ENCODE data around the gene PHACTR1. TPM values are rescaled to one million over a fixed set of nuclear protein-coding genes. Genes with fewer than 3 reads are reported as not detected.

Gene PHACTR1
- total RNA-seq, 1 donor from 2014 or later = 50.7 TPM

DNA sequence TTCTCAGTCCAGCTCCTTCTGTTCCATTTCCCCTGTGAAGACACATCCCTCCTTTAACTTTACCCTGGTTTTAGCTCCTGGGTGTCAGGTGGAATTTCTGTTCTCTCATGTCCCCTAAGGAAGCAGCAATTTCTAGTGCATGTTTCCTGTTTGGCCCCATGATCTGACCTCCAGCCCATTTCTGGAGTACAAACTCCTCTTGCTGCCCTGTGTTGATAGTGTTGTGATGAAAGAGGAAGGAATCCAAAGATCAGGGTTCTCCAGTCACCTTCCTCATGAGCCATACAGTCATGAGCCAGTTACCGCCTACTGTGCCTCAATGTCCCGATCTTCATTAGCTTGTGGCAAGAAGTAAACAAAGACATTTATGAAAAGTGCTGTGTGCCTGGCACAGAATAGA is 97.4 kb downstream of the PHACTR1 start:
- peaks cover 2% of the 10 kb centered on the region for H3K27me3 Mint-ChIP-seq (ENCODE audit: unreplicated experiment)
- peaks cover 15% of the 10 kb centered on the region for H3K4me1 Mint-ChIP-seq (ENCODE audit: low read depth, unreplicated experiment)
- H3K9me3 Mint-ChIP-seq (ENCODE audit: unreplicated experiment) = no peaks in the 10 kb centered on the region
- DNase-seq = no peak
- no peaks in the 10 kb centered on the region for H3K36me3 Mint-ChIP-seq (ENCODE audit: unreplicated experiment)
- no peak overlapping the region for H3K4me3 Mint-ChIP-seq (ENCODE audit: unreplicated experiment)
- TF ChIP-seq, protein P1, sequence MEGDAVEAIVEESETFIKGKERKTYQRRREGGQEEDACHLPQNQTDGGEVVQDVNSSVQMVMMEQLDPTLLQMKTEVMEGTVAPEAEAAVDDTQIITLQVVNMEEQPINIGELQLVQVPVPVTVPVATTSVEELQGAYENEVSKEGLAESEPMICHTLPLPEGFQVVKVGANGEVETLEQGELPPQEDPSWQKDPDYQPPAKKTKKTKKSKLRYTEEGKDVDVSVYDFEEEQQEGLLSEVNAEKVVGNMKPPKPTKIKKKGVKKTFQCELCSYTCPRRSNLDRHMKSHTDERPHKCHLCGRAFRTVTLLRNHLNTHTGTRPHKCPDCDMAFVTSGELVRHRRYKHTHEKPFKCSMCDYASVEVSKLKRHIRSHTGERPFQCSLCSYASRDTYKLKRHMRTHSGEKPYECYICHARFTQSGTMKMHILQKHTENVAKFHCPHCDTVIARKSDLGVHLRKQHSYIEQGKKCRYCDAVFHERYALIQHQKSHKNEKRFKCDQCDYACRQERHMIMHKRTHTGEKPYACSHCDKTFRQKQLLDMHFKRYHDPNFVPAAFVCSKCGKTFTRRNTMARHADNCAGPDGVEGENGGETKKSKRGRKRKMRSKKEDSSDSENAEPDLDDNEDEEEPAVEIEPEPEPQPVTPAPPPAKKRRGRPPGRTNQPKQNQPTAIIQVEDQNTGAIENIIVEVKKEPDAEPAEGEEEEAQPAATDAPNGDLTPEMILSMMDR (IDR thresholded peaks at IDR 0.05; ENCODE audit: partially characterized antibody, unreplicated experiment) = no peak
- H3K27ac Mint-ChIP-seq (ENCODE audit: unreplicated experiment) = no peak overlapping the region

DNA sequence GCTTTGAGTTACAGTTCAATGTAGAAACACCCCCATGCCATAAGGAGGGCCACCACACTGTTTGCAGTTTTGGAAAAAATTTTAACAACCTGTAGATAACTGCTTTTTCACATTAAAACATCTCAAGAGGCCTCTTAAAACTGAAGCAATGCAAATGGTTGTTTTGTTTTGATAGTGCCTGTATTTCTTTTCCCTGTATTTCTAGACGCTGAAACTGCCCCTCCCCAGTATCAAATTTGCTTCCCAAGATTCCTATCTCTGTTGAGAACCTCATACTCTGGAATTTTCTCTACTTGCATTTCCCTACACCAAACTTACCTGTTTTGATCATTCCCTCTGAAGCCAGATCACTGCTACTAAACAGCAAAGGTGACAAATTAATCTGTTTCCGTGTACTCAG is 98.5 kb downstream of the PHACTR1 start:
- DNase-seq = no peak
- Mint-ChIP-seq H3K4me1 (ENCODE audit: low read depth, unreplicated experiment) (peaks cover 15% of the 10 kb centered on the region), H3K9me3 (ENCODE audit: unreplicated experiment) (no peaks in the 10 kb centered on the region), H3K36me3 (ENCODE audit: unreplicated experiment) (no peaks in the 10 kb centered on the region), H3K27me3 (ENCODE audit: unreplicated experiment) (peaks cover 2% of the 10 kb centered on the region), H3K4me3 (ENCODE audit: unreplicated experiment) (no peak overlapping the region), H3K27ac (ENCODE audit: unreplicated experiment) (no peak overlapping the region)
- TF ChIP-seq, protein P1 (IDR thresholded peaks at IDR 0.05; ENCODE audit: partially characterized antibody, unreplicated experiment) = no peak

DNA sequence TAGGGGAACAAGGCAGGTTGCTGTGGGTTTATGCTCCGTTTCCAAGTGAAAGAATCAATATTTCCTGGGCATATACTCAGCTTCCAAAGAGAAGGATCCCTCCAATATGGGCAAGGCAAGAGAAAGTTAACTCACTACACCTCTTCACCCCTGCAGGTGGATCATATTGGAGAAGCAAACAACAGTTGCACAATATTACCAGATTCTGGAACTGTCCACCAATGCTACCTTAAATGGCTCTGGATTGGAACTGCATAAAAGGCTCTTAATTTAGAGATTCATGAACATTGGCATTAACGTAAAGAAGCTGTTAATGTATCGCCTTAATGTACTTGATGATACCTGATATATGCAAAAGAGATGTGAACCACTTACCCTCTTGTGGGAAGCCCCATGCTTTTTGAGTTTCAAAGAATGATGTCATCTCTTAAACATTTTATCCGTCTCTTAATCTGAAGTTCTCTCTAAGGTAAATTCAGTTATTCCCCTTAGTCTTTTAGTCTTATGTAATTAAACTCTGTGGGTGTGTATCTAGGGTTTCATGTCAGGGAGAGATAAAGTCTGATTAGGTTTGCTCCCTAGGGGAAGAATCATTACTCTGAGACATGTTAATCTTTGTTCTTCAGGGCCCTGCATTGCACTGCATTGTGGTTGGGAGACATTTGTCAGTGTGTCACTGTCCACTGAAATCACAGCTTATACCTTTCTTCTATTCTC is 99.5 kb downstream of the PHACTR1 start:
- Mint-ChIP-seq H3K4me1 (ENCODE audit: low read depth, unreplicated experiment) (peaks cover 15% of the 10 kb centered on the region), H3K4me3 (ENCODE audit: unreplicated experiment) (no peak overlapping the region), H3K27me3 (ENCODE audit: unreplicated experiment) (peaks cover 2% of the 10 kb centered on the region), H3K36me3 (ENCODE audit: unreplicated experiment) (no peaks in the 10 kb centered on the region), H3K27ac (ENCODE audit: unreplicated experiment) (no peak overlapping the region), H3K9me3 (ENCODE audit: unreplicated experiment) (no peaks in the 10 kb centered on the region)
- DNase-seq = no peak
- TF ChIP-seq, protein P1 (IDR thresholded peaks at IDR 0.05; ENCODE audit: partially characterized antibody, unreplicated experiment) = no peak

DNA sequence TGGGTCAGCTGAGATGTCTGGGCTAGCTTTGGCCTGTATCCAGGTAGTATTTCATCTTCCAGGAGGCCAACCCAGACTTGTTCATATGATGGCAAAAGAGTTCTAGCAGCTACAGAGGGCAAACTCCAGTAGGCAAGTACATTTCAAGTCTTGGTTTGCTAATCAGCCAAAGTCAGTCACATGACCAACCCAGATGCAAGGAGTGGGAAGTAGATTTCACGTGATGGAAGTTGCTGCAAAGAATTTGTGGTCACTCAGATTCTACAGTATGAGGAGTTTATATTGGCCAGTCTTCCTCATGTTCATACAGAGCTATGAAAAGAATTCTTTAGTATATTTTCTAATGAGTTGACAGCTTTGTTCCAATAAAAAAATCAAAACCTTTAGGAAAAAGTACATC is 101.8 kb downstream of the PHACTR1 start:
- Mint-ChIP-seq H3K36me3 (ENCODE audit: unreplicated experiment) (no peaks in the 10 kb centered on the region), H3K9me3 (ENCODE audit: unreplicated experiment) (no peaks in the 10 kb centered on the region), H3K4me1 (ENCODE audit: low read depth, unreplicated experiment) (peaks cover 13% of the 10 kb centered on the region), H3K4me3 (ENCODE audit: unreplicated experiment) (no peak overlapping the region), H3K27ac (ENCODE audit: unreplicated experiment) (no peak overlapping the region), H3K27me3 (ENCODE audit: unreplicated experiment) (peaks cover 2% of the 10 kb centered on the region)
- DNase-seq = no peak
- TF ChIP-seq, protein P1 (IDR thresholded peaks at IDR 0.05; ENCODE audit: partially characterized antibody, unreplicated experiment) = no peak

DNA sequence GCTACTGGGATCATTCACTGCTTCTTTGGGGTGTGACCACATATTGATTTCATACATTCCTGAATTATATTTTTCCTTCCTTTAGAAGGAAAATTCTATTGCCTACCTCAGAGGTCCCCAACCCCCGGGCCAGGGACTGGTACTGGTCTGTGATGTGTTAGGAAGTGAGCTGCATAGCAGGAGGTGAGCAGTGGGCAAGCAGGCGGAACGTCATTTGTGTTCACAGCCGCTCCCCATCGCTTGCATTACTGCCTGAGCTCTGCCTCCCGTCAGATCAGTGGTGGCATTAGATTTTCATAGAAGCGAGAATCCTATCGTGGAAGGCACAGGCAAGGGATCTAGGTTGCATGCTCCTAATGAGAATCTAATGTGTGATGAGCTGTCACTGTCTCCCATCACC is 107.3 kb downstream of the PHACTR1 start:
- TF ChIP-seq, protein P1 (IDR thresholded peaks at IDR 0.05; ENCODE audit: partially characterized antibody, unreplicated experiment) = no peak
- no peak for DNase-seq
- Mint-ChIP-seq H3K36me3 (ENCODE audit: unreplicated experiment) (no peaks in the 10 kb centered on the region), H3K4me1 (ENCODE audit: low read depth, unreplicated experiment) (peaks cover 3% of the 10 kb centered on the region), H3K27me3 (ENCODE audit: unreplicated experiment) (no peaks in the 10 kb centered on the region), H3K27ac (ENCODE audit: unreplicated experiment) (no peak overlapping the region), H3K4me3 (ENCODE audit: unreplicated experiment) (no peak overlapping the region), H3K9me3 (ENCODE audit: unreplicated experiment) (no peaks in the 10 kb centered on the region)

Data from glutamatergic neuron (in vitro differentiated cells).